HG03025 (cell line): ENCODE measurements around the gene USP30.

Source experiments
- ATAC-seq: cut with Tn5 transposase; IDR thresholded peaks from one replicate; pipeline ENCODE4 v1.9.1; 2021; ENCODE audit warnings: mild to moderate bottlenecking, moderate library complexity; ENCODE audit not compliant: unreplicated experiment, low FRiP score

USP30 gene

GRCh38 chr12:109120557-109120956 lies 68.2 kb downstream of the USP30 start:
- no peak for ATAC-seq

- ATAC-seq, result no peak
These were observed 69.0 kb downstream of the USP30 start for GRCh38 chr12:109121346-109121880.

- ATAC-seq, result no peak
These were observed 72.7 kb downstream of the USP30 start for GRCh38 chr12:109124878-109125648.

GRCh38 chr12:109125791-109126190 lies 73.4 kb downstream of the USP30 start:
- no peak for ATAC-seq

DNA sequence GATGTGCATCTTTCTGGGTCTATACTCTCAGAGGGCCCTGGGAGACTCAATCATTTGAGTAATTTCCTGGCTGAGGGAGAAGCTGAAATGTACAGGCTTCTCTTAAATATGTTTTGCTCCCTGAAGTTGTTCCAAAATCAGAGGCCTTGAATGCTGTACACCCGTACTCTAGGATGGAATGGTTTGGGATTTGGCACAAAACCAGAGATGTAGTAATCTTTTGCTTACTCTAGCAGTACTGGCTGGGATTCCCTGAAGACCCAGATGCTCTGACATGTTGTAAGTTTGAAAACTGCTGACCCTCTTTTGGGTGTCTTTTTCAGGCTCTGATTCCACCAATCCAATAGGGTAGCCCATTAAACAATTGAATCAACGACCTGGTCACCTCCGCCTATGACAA lies 74.4 kb downstream of the USP30 start:
- ATAC-seq, result no peak

- ATAC-seq, result no peak
These were observed 75.3 kb downstream of the USP30 start for GRCh38 chr12:109127533-109128242.

DNA sequence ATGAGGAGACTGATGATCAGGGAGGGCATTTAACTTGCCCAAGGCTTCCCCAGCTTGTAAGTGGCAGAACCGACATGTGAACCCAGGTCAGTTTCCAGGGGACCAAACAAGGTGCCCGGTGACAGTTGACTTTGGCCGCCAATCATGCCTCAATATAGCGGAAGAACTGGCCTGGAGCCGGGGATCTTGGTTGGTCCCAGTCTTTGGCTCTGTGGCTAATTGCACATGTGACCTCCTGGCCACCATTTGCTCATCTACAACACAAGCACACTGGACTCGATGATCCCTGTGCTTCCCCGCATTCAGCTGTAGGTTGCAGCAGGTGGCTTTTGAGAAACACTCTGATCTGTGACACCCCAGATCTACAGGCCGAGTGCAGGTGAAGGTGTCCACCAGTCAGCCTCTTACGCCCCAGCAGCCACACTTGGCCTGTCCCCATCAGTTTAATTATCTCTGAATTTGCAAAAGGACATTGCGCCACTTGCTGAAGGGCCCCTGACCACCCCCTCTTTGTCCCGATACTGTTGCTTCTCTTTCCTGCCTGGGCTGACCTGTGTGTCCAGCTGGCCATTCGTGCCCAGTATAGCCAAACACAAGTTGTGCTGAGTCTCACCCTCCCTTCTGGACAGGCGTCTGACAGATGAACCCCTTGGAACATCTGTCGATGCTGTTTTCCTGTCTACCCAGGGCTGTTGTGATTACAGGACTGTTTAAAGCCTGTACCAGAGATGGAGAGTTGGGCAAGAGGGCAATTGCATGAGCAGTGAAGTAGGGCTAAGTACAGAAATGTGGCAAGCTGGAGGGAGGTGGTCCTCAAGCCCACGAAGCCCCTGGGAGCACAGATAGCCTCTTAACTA lies 78.1 kb downstream of the USP30 start:
- ATAC-seq, result no peak

GRCh38 chr12:109131154-109132050 lies 79.0 kb downstream of the USP30 start:
- ATAC-seq, result no peak

DNA sequence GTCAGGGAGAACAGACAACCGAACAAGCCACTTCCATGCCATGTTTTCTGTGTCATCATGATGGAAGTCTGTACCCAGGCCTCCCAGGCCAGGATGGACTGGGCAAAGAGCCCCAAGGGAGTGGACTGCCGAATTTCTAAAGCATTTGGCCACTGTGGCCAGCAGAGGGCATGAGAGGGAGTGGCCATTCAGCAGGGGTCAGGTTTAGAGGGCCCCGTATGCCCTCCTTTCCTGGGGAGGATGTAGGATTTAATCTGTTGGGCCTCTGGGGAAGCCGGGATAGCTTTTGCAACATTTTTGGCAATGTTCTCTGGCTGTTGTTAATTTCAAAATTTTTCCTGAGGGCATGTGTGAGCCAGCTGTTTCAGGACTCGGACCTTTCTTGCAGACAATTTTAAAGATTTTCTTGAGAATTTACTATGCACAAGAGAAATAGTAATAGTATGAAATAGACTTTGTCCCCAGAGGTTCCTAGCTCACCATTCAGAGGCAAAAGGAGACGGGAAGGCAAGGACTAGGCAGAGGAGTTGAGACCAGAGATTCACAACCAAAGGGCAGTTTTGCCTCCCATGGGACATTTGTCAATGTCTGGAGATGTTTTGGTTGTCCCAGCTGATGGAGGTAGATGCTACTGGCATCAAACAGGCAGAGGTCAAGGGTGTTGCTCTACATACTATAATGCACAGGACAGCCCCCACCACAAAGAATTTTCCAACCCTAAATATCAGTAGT lies 82.0 kb downstream of the USP30 start:
- no peak for ATAC-seq

DNA sequence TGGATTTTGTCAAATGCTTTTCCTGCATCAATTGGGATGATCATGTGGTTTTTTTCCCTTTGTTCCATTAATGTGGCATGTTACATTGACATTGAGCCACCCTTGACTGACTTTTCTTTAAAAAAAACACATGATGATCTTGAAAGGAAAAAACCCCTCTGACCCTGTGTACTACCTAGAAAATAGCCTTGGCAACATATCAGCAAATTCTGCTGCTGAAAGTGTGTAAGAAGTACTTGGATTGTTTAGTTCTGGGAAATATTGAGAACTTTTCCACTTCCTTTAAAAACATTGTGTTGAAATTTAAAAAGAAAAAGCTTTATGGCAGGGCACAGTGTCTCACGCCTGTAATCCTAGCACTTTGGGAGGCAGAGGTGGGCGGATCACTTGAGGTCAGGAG lies 84.7 kb downstream of the USP30 start:
- ATAC-seq, result no peak
